ENCODE data around the gene NHSL2.

DNA sequence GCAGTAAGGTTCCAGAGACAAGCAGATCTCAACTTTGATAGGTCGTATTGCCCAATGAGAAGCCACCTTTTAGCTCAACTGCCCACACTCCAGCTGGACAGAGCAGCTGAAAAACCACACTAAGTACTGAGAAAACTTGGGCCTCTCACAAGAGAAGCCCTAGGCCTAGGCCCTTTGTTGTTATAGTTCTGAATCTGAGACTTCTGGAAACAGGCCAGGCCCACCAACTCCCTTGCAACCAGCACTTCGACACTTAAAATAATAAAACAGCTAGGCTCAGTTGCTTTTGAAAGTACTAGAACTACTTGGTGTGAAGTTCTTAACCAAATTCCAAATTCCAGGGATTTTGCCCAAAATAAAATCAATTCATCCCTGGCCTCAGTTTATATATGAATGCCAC lies 234.5 kb downstream of the NHSL2 start:
- TF ChIP-seq YY1 (IDR thresholded peaks at IDR 0.05; ENCODE audit: insufficient read depth, insufficient read length) (no peak), ZNF274 (IDR thresholded peaks at IDR 0.05; ENCODE audit: low read depth, low read length) (no peak), SUZ12 (IDR thresholded peaks at IDR 0.05; ENCODE audit: extremely low read depth, insufficient read depth, insufficient read length) (no peak)

Data from NT2/D1 (cell line).